Stimulated activated CD8-positive, alpha-beta memory T cell treated with anti-CD3 and anti-CD28 coated beads, Interleukin-12 subunit alpha, Interleukin-12 subunit beta, amount 100 ng/mL, for 1 hour (primary cell): ENCODE results near the gene PIP5K1B.

Experiments
- DNase-seq: peaks from one replicate; pipeline ENCODE4 v3.0.0-alpha.2; 2020; ENCODE audit warnings: low read depth

The PIP5K1B gene

GRCh38 chr9:68817079-68817875 lies 112.2 kb downstream of the PIP5K1B start:
- no peak for DNase-seq

GRCh38 chr9:68819065-68819464 lies 114.0 kb downstream of the PIP5K1B start:
- no peak for DNase-seq

- DNase-seq: no peak
These were observed 116.9 kb downstream of the PIP5K1B start for GRCh38 chr9:68821911-68822310.

- no peak for DNase-seq
These were observed 117.6 kb downstream of the PIP5K1B start for GRCh38 chr9:68822596-68823165.

GRCh38 chr9:68825762-68826472 lies 120.9 kb downstream of the PIP5K1B start:
- no peak for DNase-seq

GRCh38 chr9:68827837-68828744 lies 123.1 kb downstream of the PIP5K1B start:
- no peak for DNase-seq

GRCh38 chr9:68832101-68832500 lies 127.1 kb downstream of the PIP5K1B start:
- DNase-seq: no peak

- DNase-seq: no peak
These were observed 128.0 kb downstream of the PIP5K1B start for GRCh38 chr9:68832861-68833518.

- no peak for DNase-seq
These were observed 130.0 kb downstream of the PIP5K1B start for GRCh38 chr9:68834931-68835520.

GRCh38 chr9:68836788-68837187 lies 131.7 kb downstream of the PIP5K1B start:
- no peak for DNase-seq

- no peak for DNase-seq
These were observed 133.2 kb downstream of the PIP5K1B start for GRCh38 chr9:68838245-68838644.

- DNase-seq: no peak
These were observed 136.4 kb downstream of the PIP5K1B start for GRCh38 chr9:68841276-68842052.

GRCh38 chr9:68842568-68842967 lies 137.5 kb downstream of the PIP5K1B start:
- no peak for DNase-seq

GRCh38 chr9:68843239-68843638 lies 138.2 kb downstream of the PIP5K1B start:
- DNase-seq: no peak

GRCh38 chr9:68844157-68844556 lies 139.1 kb downstream of the PIP5K1B start:
- no peak for DNase-seq

- peak; percentile 0 for DNase-seq
These were observed 139.9 kb downstream of the PIP5K1B start for GRCh38 chr9:68844631-68845612.

- no peak for DNase-seq
These were observed 142.7 kb downstream of the PIP5K1B start for GRCh38 chr9:68847765-68848164.

GRCh38 chr9:68851657-68852056 lies 146.6 kb downstream of the PIP5K1B start:
- no peak for DNase-seq

GRCh38 chr9:68852941-68853340 lies 147.9 kb downstream of the PIP5K1B start:
- DNase-seq: no peak
